Activated T-cell treated with anti-CD3 and anti-CD28 coated beads, Interleukin-2, amount 50 U/mL, for 24 hours (primary cell): ENCODE data around the gene BCAS1.

ENCODE experiments used
- DNase-seq: peaks from one replicate; pipeline ENCODE4 v3.0.0-alpha.2; 2020
- H3K27ac Mint-ChIP-seq: 2 replicates; pipeline ENCODE4 v1.8.0; 2020; ENCODE audit warnings: mild to moderate bottlenecking, mixed read lengths
- H3K27me3 Mint-ChIP-seq: 2 replicates; pipeline ENCODE4 v1.8.0; 2020; ENCODE audit warnings: mixed read lengths
- H3K36me3 Mint-ChIP-seq: 2 replicates; pipeline ENCODE4 v1.8.0; 2020; ENCODE audit warnings: low read depth, mixed read lengths
- H3K4me1 Mint-ChIP-seq: 2 replicates; pipeline ENCODE4 v1.8.0; 2020; ENCODE audit warnings: low read depth, mixed read lengths
- H3K4me3 Mint-ChIP-seq: 2 replicates; pipeline ENCODE4 v1.8.0; 2020; ENCODE audit warnings: mild to moderate bottlenecking, moderate library complexity, mixed read lengths
- H3K9me3 Mint-ChIP-seq: 2 replicates; pipeline ENCODE4 v1.8.0; 2020; ENCODE audit warnings: mixed read lengths

Gene BCAS1

DNA sequence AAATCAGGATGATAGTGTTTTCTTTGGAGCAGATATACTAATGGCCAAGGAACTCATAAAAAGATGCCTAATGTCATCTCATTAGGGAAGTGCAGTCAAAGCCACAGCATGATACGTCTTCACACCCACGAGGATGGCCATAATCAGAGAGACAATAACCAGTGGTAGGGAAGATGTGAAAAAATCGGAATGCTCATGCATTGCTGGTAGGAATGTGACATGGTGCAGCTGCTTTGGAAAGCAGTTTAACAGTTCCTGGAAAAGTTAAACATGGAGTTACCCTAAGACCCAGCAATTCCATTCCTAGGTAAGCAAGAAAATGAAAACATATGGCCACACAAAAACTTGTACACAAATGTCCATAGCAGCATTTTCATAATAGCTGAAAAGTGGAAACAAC is 29.9 kb downstream of the BCAS1 start:
- DNase-seq: no peak
- H3K36me3 Mint-ChIP-seq: no peaks in the 10 kb centered on the region
- H3K4me1 Mint-ChIP-seq: peaks cover 6% of the 10 kb centered on the region
- H3K27me3 Mint-ChIP-seq: peaks cover 6% of the 10 kb centered on the region
- no peak overlapping the region for H3K27ac Mint-ChIP-seq
- H3K9me3 Mint-ChIP-seq: no peaks in the 10 kb centered on the region
- H3K4me3 Mint-ChIP-seq: no peak overlapping the region

- Mint-ChIP-seq H3K27ac (no peak overlapping the region), H3K9me3 (no peaks in the 10 kb centered on the region), H3K36me3 (no peaks in the 10 kb centered on the region), H3K27me3 (peaks cover 9% of the 10 kb centered on the region), H3K4me1 (peaks cover 1% of the 10 kb centered on the region), H3K4me3 (no peak overlapping the region)
- DNase-seq: no peak
Measured at GRCh38 chr20:54038961-54039360, 31.4 kb downstream of the BCAS1 start.

GRCh38 chr20:54037525-54037924 is 32.9 kb downstream of the BCAS1 start:
- DNase-seq: no peak
- no peak overlapping the region for H3K4me3 Mint-ChIP-seq
- H3K27ac Mint-ChIP-seq: no peak overlapping the region
- H3K4me1 Mint-ChIP-seq: no peaks in the 10 kb centered on the region
- peaks cover 4% of the 10 kb centered on the region for H3K9me3 Mint-ChIP-seq
- no peaks in the 10 kb centered on the region for H3K36me3 Mint-ChIP-seq
- H3K27me3 Mint-ChIP-seq: peaks cover 14% of the 10 kb centered on the region

DNA sequence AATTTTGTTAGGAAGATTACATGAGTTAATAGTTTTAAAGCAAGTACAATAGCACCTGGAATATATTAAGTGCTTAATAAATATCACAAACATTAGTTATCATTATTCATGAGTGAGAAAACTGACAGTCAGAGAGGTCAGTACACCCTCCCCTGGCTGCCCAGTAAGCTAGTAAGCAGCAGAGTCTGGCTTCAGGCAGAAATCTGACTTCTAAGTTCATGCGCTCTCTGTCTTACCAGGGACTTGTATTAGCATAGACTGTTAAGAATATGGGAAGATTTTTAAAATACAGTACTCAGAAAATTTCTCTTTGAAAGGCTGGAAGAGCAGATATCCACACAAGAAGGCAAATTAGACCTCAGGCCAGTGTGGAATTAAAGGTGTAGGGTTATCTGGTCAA is 40.8 kb downstream of the BCAS1 start:
- peaks cover 20% of the 10 kb centered on the region for H3K27me3 Mint-ChIP-seq

DNA sequence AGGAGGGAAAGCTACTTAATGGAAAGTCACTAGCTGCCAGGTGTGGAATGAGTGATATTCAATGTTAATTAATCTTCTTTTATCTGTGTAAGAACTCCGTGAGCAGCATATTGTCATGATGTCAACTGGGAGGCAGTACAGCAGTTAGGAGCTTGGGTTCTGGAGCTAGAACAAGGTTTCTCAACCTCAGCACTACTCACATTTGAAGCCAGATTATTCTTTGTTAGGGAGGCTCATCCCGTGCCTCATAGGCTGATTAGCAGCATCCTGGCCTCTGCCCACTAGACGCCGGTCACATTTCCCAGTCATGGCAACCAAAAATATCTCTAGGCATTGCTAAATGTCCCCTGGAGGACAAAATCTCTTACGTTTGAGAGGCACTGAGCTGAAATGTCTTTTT is 41.2 kb downstream of the BCAS1 start:
- H3K36me3 Mint-ChIP-seq: no peaks in the 10 kb centered on the region
- H3K27ac Mint-ChIP-seq: no peak overlapping the region
- no peaks in the 10 kb centered on the region for H3K4me1 Mint-ChIP-seq
- peaks cover 10% of the 10 kb centered on the region for H3K9me3 Mint-ChIP-seq
- H3K27me3 Mint-ChIP-seq: peaks cover 18% of the 10 kb centered on the region
- no peak for DNase-seq
- H3K4me3 Mint-ChIP-seq: no peak overlapping the region

More for the DNA sequence above, 40.8 kb downstream of the BCAS1 start:
- no peak for DNase-seq
- Mint-ChIP-seq H3K9me3 (peaks cover 10% of the 10 kb centered on the region), H3K4me3 (no peak overlapping the region), H3K4me1 (no peaks in the 10 kb centered on the region), H3K27ac (no peak overlapping the region), H3K36me3 (no peaks in the 10 kb centered on the region)

GRCh38 chr20:54028276-54029011 is 42.0 kb downstream of the BCAS1 start:
- Mint-ChIP-seq H3K9me3 (peaks cover 10% of the 10 kb centered on the region), H3K4me1 (no peaks in the 10 kb centered on the region), H3K27ac (no peak overlapping the region), H3K4me3 (no peak overlapping the region), H3K27me3 (peaks cover 17% of the 10 kb centered on the region), H3K36me3 (no peaks in the 10 kb centered on the region)
- DNase-seq: no peak

DNA sequence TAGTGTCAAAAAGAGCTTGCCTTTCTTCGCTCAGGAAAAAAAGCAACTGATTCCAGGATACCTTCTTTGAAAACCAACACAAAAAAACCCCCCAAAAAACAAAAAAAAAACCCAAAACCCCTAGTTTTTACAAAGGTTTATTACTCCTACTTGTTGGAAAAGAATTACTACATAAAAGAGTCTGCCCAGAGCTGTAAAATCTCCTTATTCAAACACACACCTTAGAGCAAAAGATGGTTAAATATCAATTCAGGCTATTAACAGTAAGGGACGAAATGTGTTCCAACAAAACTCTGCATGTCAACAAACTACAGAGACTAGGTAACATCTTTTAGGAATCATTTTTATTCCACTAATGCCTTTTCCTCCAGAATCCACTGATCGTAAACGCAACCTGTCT is 42.7 kb downstream of the BCAS1 start:
- Mint-ChIP-seq H3K27ac (no peak overlapping the region), H3K27me3 (peaks cover 18% of the 10 kb centered on the region), H3K9me3 (peaks cover 6% of the 10 kb centered on the region), H3K4me3 (no peak overlapping the region), H3K36me3 (no peaks in the 10 kb centered on the region), H3K4me1 (no peaks in the 10 kb centered on the region)
- DNase-seq: no peak

DNA sequence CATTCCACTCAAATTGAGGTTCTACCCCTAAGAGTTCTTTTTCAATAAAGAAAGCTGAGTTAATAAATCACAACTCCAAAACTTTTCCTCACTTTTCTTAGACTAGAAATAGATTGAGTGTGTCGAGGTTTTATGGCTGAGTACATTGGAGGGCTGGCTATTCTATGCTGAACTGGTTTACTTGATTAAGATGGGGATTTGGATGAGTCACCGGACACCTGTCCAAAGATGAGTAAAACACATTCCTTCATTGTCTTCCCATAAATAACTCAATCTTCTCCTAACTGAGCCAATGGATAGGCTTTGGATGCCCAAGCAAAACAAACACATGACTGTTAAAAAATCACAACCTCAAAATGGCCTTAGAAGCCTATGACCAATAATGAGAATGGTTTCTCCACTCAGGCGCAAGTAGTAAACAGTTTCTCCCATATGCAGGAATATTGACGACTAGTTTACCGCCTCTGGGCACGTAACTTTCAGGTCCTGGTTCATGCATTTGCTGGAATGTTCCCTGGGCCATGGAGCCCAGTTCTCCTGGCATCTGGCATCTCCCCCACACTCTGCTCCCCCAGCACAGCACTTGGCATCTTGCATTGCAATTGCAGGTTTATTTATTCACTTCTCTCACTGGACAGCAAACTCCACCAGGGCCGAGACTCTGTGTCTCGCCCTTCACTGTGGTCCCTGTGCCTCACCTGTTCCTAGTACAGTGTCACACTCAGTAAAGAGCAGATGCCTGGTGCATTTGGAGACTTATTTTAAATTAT is 43.9 kb downstream of the BCAS1 start:
- Mint-ChIP-seq H3K27ac (no peak overlapping the region), H3K27me3 (peaks cover 15% of the 10 kb centered on the region), H3K9me3 (no peaks in the 10 kb centered on the region), H3K4me3 (no peak overlapping the region), H3K4me1 (no peaks in the 10 kb centered on the region), H3K36me3 (no peaks in the 10 kb centered on the region)
- DNase-seq: no peak

DNA sequence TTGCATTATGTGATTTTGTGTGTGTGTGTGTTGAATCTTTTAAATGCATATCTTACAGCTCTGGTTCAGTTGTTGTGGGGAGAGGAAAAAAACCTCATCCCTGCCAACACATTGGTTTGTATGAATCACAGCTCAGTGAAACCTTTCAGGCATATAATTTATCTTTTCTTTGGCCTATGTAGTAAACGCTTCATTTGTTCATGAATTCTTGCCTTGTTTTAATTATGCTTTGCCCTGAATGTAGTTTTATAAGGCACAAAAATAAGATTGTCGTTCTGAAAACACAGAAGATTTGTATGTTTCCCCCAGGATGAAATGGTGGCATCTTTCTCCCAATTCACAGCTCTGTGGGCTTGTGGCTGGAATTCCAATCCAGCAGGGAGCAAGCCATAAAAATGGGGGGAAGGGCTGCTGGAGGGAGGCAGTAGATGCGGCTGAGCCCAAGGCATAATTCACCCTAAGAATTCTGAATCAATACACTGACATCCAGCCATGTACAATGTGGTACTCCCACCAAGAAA is 45.1 kb downstream of the BCAS1 start:
- no peaks in the 10 kb centered on the region for H3K4me1 Mint-ChIP-seq
- H3K36me3 Mint-ChIP-seq: no peaks in the 10 kb centered on the region
- no peaks in the 10 kb centered on the region for H3K9me3 Mint-ChIP-seq
- peaks cover 15% of the 10 kb centered on the region for H3K27me3 Mint-ChIP-seq
- DNase-seq: no peak
- H3K4me3 Mint-ChIP-seq: no peak overlapping the region
- H3K27ac Mint-ChIP-seq: no peak overlapping the region

DNA sequence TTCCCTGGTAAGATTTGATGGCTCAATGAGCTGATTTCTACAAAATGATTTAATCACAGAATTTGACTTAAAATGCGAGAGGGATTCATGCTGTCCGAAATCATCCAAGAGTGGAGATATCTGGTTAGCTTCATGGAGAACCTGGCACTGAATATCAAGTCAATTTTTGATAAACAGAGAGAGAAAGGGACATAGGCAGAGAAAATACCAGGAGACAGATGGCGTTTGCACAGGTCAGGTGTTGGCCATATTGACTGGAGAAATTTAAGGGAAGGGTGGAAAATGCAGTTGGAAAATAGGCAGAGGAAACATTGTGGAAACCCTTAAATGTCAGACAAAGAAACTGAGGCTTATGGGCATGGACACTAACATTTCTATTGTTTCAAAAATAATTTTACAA is 47.0 kb downstream of the BCAS1 start:
- no peak for DNase-seq
- Mint-ChIP-seq H3K27ac (no peak overlapping the region), H3K9me3 (no peaks in the 10 kb centered on the region), H3K4me1 (no peaks in the 10 kb centered on the region), H3K27me3 (peaks cover 11% of the 10 kb centered on the region), H3K4me3 (no peak overlapping the region), H3K36me3 (no peaks in the 10 kb centered on the region)

DNA sequence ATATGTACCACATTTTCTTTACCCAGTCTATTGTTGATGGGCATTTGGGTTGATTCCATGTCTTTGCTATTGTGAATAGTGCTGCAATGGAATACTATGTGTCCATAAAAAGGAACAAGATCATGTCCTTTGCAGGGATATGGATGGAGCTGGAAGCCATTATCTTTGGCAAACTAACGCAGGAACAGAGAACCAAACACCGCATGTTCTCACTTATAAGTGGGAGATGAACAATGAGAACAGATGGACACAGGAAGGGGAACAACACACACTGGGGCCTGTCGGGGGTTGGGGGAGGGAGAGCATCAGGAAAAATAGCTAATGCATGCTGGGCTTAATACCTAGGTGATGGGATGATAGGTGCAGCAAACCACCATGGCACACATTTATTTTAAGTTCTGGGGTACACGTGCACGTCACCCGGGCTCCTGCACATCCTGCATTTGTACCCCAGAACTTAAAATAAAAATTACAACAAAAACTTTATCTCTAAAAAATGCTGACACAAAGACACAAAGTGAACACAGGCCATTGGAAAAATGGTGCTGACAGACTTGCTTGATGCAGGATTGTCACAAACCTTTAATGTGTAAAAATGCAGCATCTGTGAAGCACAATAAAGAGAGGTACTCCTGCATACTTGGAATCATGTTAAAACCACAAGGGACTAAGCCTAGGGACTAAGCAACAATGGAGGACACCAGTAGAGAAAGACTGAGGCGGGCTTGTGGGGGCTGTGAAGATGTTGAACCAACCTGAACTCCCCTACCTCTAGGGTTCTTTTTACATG is 48.8 kb downstream of the BCAS1 start:
- Mint-ChIP-seq H3K9me3 (no peaks in the 10 kb centered on the region), H3K4me1 (peaks cover 2% of the 10 kb centered on the region), H3K27ac (no peak overlapping the region), H3K27me3 (peaks cover 14% of the 10 kb centered on the region), H3K36me3 (no peaks in the 10 kb centered on the region), H3K4me3 (no peak overlapping the region)
- DNase-seq: no peak

DNA sequence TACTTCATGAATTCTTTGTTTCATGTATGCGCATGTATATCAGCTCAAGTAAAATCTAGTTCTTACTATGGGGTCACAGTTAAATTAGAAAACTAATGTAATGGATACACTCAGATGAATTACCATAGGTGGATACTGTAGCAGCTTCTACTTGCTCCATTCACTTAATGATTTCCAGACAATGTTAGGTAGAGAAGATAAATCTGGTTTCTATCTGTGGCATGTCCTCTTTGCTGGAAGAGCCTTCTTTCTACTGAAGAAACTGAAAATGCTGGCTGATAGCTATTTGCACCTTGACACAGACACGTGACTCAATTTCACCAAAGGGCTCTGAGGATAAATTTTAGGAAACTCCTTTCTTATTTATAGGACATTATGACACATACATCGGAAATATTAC is 49.5 kb downstream of the BCAS1 start:
- H3K9me3 Mint-ChIP-seq: no peaks in the 10 kb centered on the region
- no peak for DNase-seq
- H3K27ac Mint-ChIP-seq: no peak overlapping the region
- H3K4me1 Mint-ChIP-seq: peaks cover 2% of the 10 kb centered on the region
- no peaks in the 10 kb centered on the region for H3K36me3 Mint-ChIP-seq
- peaks cover 12% of the 10 kb centered on the region for H3K27me3 Mint-ChIP-seq
- H3K4me3 Mint-ChIP-seq: no peak overlapping the region

DNA sequence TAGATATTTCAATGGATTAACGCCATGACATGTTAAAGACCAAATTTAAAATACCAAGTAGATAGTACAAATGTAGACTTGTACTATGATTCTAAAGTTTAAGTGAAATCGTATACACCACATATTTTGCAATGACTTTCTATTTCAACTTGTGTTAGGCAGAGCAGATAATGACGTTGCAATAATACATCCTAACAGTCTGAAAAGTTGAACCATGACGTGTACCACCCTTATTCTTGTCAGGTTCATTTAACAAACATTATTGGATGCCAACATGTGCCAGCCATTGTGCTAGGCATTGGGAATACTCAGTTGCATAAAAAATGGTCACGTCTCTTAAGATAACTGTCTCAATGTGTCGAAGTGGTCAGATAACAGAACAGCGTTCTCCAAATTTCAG is 50.0 kb downstream of the BCAS1 start:
- H3K4me3 Mint-ChIP-seq: no peak overlapping the region

DNA sequence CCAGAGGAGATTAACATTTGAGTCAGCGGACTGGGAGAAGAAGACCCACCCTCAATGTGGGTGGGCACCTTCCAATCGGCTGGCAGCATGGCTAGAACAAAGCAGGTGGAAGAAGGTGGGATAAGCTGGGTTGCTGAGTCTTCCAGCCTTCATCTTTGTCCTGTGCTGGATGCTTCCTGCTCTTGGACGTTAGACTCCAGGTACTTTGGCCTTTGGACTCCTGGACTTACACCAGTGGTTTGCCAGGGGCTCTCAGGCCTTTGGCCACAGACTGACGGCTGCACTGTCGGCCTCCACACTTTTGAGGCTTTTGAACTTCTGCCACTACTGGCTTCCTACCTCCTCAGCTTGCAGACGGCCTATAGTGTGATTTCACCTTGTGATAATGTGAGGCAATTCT is 50.8 kb downstream of the BCAS1 start:
- Mint-ChIP-seq H3K36me3 (no peaks in the 10 kb centered on the region), H3K9me3 (no peaks in the 10 kb centered on the region), H3K27ac (no peak overlapping the region), H3K4me1 (peaks cover 2% of the 10 kb centered on the region), H3K4me3 (no peak overlapping the region), H3K27me3 (peaks cover 12% of the 10 kb centered on the region)
- no peak for DNase-seq

More for the DNA sequence above, 50.0 kb downstream of the BCAS1 start:
- Mint-ChIP-seq H3K4me1 (peaks cover 2% of the 10 kb centered on the region), H3K36me3 (no peaks in the 10 kb centered on the region), H3K27ac (no peak overlapping the region), H3K9me3 (no peaks in the 10 kb centered on the region), H3K27me3 (peaks cover 12% of the 10 kb centered on the region)
- DNase-seq: no peak
